GM12875 (cell line): Measurements from ENCODE around the gene INHBA.

ENCODE experiments used
- H3K4me3 ChIP-seq: one replicate; pipeline ENCODE4 v1.5.1; 2011; ENCODE audit warnings: low read depth, low read length, control low read depth
- TF ChIP-seq, protein P1 (sequence below): IDR thresholded peaks from 2 replicates; pipeline ENCODE4 v1.5.1; 2011; ENCODE audit warnings: low read depth, mild to moderate bottlenecking, control low read depth, inconsistent platforms, low read length, moderate library complexity, borderline replicate concordance; ENCODE audit not compliant: insufficient read depth

Gene INHBA

DNA sequence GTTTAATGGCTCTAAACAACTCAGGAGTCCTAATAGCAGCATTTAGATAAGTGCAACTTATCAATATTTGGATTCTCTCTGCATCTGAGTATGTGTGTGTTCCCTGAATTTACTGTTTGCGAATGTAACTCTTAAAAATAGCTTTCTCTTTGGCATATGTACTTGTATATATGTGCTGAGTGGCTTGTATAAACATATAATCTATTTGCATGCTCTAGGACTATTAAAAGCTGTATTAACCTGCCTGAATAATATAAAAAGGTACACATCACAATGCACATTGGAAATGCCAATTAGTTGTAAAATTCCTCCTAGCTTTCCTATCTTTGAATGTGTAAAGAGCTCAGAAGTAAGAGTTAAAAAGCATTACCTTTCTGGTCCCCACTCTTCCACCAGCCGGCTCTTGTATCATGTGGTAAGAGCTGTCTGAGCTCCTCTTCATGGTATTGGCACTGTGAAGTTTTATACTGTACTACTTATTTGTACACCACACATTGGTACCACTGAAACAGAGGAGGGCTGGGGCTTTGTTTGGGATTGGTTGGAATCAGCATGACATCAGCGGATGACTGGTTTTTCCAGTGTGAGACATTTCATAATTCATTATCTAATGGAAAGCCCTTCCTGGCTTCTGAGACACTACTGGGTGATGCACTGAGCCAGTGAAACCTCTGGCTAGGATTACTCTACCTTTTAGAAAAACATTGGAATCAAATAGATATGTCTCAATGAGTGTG, at the start of gene INHBA:
Gene INHBA (minus strand): TSS at position 456 of the 737 bp plus-strand sequence. CDS start 2,716 bp downstream, outside the sequence.
- TF ChIP-seq, protein P1, sequence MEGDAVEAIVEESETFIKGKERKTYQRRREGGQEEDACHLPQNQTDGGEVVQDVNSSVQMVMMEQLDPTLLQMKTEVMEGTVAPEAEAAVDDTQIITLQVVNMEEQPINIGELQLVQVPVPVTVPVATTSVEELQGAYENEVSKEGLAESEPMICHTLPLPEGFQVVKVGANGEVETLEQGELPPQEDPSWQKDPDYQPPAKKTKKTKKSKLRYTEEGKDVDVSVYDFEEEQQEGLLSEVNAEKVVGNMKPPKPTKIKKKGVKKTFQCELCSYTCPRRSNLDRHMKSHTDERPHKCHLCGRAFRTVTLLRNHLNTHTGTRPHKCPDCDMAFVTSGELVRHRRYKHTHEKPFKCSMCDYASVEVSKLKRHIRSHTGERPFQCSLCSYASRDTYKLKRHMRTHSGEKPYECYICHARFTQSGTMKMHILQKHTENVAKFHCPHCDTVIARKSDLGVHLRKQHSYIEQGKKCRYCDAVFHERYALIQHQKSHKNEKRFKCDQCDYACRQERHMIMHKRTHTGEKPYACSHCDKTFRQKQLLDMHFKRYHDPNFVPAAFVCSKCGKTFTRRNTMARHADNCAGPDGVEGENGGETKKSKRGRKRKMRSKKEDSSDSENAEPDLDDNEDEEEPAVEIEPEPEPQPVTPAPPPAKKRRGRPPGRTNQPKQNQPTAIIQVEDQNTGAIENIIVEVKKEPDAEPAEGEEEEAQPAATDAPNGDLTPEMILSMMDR: no peak
- H3K4me3 ChIP-seq: no peak within 1 kb of the TSS

DNA sequence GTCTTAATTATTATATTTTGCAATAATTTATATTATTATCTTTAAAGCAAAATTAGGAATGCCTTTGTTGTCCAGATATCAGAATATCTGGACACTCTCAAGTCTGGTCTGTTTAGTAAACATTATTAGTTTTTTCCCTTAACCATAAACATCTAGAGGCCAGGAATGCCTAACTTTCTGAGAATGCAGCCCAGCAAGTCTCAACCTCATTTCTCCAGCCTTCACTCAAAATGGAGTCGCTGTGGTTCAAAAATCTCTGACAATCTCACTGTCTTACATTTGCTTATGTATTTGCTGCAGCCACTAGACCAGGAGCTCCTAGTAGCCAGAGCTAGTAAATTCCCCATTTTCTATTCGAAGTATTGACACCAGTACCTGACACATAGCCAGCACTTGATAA, 49.7 kb upstream of the INHBA start:
- TF ChIP-seq, protein P1: no peak

DNA sequence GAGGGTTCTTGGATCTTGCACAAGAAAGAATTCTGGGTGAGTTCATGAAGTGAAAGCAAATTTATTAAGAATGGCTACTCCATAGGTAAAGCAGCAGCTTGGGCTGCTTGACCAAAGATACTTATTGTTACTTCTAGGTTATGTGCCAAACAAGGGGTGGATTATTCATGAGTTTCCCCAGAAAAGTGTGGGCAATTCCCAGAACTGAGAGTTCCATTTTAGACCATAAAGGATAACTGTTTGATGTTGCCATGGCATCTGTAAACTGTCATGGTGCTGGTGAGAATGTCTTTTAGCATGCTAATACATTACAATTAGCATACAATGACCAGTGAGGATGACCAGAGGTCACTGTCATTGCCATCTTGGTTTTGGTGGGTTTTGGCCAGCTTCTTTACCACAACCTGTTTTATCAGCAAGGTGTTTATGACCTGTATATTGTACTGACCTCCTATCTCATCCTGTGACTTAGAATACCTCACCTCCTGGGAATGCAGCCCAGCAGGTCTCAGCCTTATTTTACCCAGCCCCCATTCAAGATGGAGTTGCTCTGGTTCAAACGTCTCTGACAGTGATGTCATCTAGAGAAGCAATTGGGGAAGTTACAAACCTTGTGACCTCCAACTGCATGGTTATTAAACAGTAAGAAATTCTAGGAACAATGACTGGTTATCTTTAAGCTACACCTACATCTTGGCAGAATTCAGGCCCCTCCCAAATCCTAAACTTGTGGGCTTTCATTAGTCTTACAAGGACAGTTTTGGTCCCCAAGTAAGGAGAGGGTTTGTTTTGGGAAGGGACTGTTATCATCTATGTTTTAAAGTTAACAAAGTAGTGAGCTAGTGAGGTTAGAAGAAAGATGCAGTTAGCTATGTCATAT, 48.0 kb upstream of the INHBA start:
- H3K4me3 ChIP-seq: no peak overlapping the region
- TF ChIP-seq, protein P1: no peak

More for the DNA sequence above, 49.7 kb upstream of the INHBA start:
- no peak overlapping the region for H3K4me3 ChIP-seq

DNA sequence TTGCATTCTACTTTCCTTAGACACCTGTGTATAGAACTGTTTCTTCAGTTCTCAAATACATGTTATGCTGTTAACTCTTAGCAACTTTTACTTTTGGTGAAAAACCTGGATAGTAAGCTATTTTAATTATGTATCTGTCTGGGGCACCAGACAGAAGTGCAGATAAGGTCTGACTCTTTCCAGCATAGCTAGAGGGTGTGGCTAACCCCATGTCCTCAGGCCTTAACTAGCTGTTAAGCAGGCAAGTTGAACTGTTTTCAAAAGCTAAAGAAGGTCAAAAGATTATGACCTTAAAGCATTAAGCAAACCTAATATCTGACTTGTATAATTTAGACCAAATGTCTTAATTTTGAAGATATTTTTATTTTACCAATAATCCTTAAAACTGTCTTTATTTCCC, 45.1 kb upstream of the INHBA start:
- no peak overlapping the region for H3K4me3 ChIP-seq
- TF ChIP-seq, protein P1: no peak

DNA sequence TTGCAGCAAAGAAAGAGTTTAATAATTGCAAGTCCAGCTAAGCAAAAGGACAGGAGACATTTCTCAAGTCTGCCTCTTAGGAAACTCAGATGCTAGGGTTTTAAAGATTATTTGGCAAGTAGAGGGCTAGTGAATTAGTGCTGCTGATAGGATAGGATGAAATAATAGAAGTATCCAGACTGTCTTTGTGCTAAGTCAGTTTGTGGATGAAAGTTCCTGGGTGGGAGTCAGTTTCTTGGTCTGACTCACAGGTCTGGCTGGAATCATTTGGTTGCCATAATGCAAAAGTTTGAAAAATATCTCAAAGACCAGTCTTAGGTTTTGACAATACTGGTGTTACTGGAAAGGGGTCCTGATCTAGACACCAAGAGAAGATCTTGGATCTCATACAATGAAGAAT, 42.6 kb upstream of the INHBA start:
- H3K4me3 ChIP-seq: no peak overlapping the region
- TF ChIP-seq, protein P1: no peak

DNA sequence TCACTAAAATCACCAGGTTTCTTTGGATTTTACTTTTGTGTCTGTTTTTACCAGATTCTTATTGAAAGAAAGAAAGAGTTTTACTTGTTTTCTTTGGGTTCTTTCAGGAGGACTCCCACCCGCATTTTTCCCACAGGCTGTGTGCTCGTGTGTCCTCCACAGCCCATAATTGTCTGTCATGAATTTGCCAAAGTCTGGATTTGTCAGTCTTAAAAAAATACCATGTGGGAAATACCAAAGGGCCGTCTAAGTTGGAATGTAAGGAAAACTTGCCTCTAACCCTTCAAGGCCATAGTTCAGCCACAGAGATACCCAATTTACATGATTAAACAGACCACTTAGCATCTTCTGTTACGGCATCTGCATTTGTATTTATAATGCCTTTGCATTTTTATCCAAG, 41.3 kb upstream of the INHBA start:
- TF ChIP-seq, protein P1: no peak
- no peak overlapping the region for H3K4me3 ChIP-seq
